ENCODE data around the gene DTX4.

The DTX4 gene

GRCh38 chr11:59145534-59145933 is 26.4 kb upstream of the DTX4 start:
- no peaks in the 10 kb centered on the region for H3K9me3 ChIP-seq (ENCODE audit: control insufficient read depth, insufficient read depth, low read depth, low read length)
- no peak overlapping the region for H3K27ac ChIP-seq (ENCODE audit: extremely low read depth, low read depth, low read length)
- no peak for TF ChIP-seq RBAK (tag by site-specific recombination; IDR thresholded peaks at IDR 0.05)
- no peaks in the 10 kb centered on the region for H3K4me1 ChIP-seq (ENCODE audit: control insufficient read depth, insufficient read depth, low read length)
- peak overlapping the region; percentile 45 for H3K4me3 ChIP-seq (ENCODE audit: low read depth, low read length)
- no peaks in the 10 kb centered on the region for H3K36me3 ChIP-seq (ENCODE audit: control insufficient read depth in 2 of 2, insufficient read depth in 1 of 2, low read length in 2 of 2)
- CTCF ChIA-PET = interaction anchor here (0.9 to 5.3 kb wide), 4 partner anchors 9 to 26 kb away, joined by 7 to 37 read pairs (median 9); partner anchors contain the start of gene DTX4
- POLR2A ChIA-PET = no interaction called here

GRCh38 chr11:59151761-59152160 is 20.2 kb upstream of the DTX4 start:
- no peak overlapping the region for H3K4me3 ChIP-seq (ENCODE audit: low read depth, low read length)
- H3K9me3 ChIP-seq (ENCODE audit: control insufficient read depth, insufficient read depth, low read depth, low read length) = no peaks in the 10 kb centered on the region
- no peak overlapping the region for H3K27ac ChIP-seq (ENCODE audit: extremely low read depth, low read depth, low read length)
- no peaks in the 10 kb centered on the region for H3K4me1 ChIP-seq (ENCODE audit: control insufficient read depth, insufficient read depth, low read length)
- TF ChIP-seq ZNF624 (tag by site-specific recombination; IDR thresholded peaks at IDR 0.05) (no peak), ZNF335 (tag by site-specific recombination; conservative IDR thresholded peaks at IDR 0.05) (no peak), ZNF146 (tag by site-specific recombination; IDR thresholded peaks at IDR 0.05) (no peak), ZNF658 (tag by site-specific recombination; IDR thresholded peaks at IDR 0.05) (no peak), ZNF239 (tag by site-specific recombination; IDR thresholded peaks at IDR 0.05) (no peak), ZNF121 (tag by site-specific recombination; IDR thresholded peaks at IDR 0.05) (no peak), MEIS1 (CRISPR knock-in tag; IDR thresholded peaks at IDR 0.05; ENCODE audit: borderline replicate concordance) (no peak), ZNF530 (tag by site-specific recombination; IDR thresholded peaks at IDR 0.05; ENCODE audit: low read depth) (no peak), ZNF157 (tag by site-specific recombination; IDR thresholded peaks at IDR 0.05) (no peak), ZNF398 (tag by site-specific recombination; IDR thresholded peaks at IDR 0.05) (no peak), ZBTB21 (tag by site-specific recombination; IDR thresholded peaks at IDR 0.05) (no peak), ZNF274 (IDR thresholded peaks at IDR 0.05; ENCODE audit: low read length) (no peak), ZNF274 (tag by site-specific recombination; IDR thresholded peaks at IDR 0.05; ENCODE audit: borderline replicate concordance) (no peak), PATZ1 (tag by site-specific recombination; IDR thresholded peaks at IDR 0.05) (no peak), ZEB2 (tag by site-specific recombination; IDR thresholded peaks at IDR 0.05) (no peak), ZNF292 (tag by site-specific recombination; IDR thresholded peaks at IDR 0.05; ENCODE audit: borderline replicate concordance, low read depth) (no peak), ZNF426 (tag by site-specific recombination; IDR thresholded peaks at IDR 0.05) (no peak), CTCF (tag by site-specific recombination; IDR thresholded peaks at IDR 0.05) (no peak), EGR2 (tag by site-specific recombination; IDR thresholded peaks at IDR 0.05; ENCODE audit: low read depth) (no peak), ZSCAN5A (tag by site-specific recombination; IDR thresholded peaks at IDR 0.05) (no peak), PRDM6 (tag by site-specific recombination; IDR thresholded peaks at IDR 0.05) (no peak)
- CTCF ChIA-PET = interaction anchor here (1.2 to 1.5 kb wide), 3 partner anchors 9 to 98 kb away, joined by 3 to 4 read pairs (median 4); partner anchors contain the start of gene FAM111A
- POLR2A ChIA-PET = interaction anchor here (1.4 kb wide), 1 partner anchor 10 kb away, joined by 3 read pairs; no protein-coding TSS in a partner anchor
- peaks cover 0 to 5% of the 10 kb centered on the region in 2 experiments; a peak in 1 of 3 replicates for H3K36me3 ChIP-seq (ENCODE audit: control insufficient read depth in 2 of 2, insufficient read depth in 1 of 2, low read length in 2 of 2)

Measured in HEK293 (cell line).